HFFc6 (cell line): ENCODE results near the gene ARHGEF26. TPM values are rescaled to one million over a fixed set of nuclear protein-coding genes. Genes with fewer than 3 reads are reported as not detected.

Experiments
- DNase-seq: peaks from one replicate; pipeline ENCODE4 v3.0.0-alpha.2; 2018
- H3K27ac Mint-ChIP-seq: 2 replicates; pipeline ENCODE4 v1.8.0; 2020; ENCODE audit warnings: mild to moderate bottlenecking, mixed read lengths
- H3K27me3 Mint-ChIP-seq: 2 replicates; pipeline ENCODE4 v1.8.0; 2021; ENCODE audit warnings: mild to moderate bottlenecking, moderate library complexity, mixed read lengths; ENCODE audit not compliant: insufficient read depth
- H3K36me3 Mint-ChIP-seq: 2 replicates; pipeline ENCODE4 v1.8.0; 2021; ENCODE audit warnings: low read depth, mixed read lengths
- H3K4me1 Mint-ChIP-seq: 2 replicates; pipeline ENCODE4 v1.8.0; 2020; ENCODE audit warnings: low read depth, mixed read lengths
- H3K4me3 Mint-ChIP-seq: 2 replicates; pipeline ENCODE4 v1.8.0; 2020; ENCODE audit warnings: mild to moderate bottlenecking, moderate library complexity, mixed read lengths
- H3K9me3 Mint-ChIP-seq: 2 replicates; pipeline ENCODE4 v1.8.0; 2020; ENCODE audit warnings: mild to moderate bottlenecking, mixed read lengths
- total RNA-seq, 6 experiments: library from RNA; stranded (reverse); fragmentation: NEBNext Ultra II Directional; extraction: Animal tissue kit (Norgen Biotek cat#: 25700); gene quantifications; 2 replicates in 1 of 6; 3 replicates in 5 of 6; pipeline ENCODE4 v1.2.3, GENCODE V29; 2021
- TF ChIP-seq, protein P1 (sequence below): fragments of 200-600 bp; sonication (generic); IDR thresholded peaks from 2 replicates; pipeline ENCODE4 v1.5.0; 2021; ENCODE audit warnings: antibody characterized with exemption, mild to moderate bottlenecking

The ARHGEF26 gene
- total RNA-seq, 6 experiments from 2014 or later, result 0.05 TPM; not detected in 5

DNA sequence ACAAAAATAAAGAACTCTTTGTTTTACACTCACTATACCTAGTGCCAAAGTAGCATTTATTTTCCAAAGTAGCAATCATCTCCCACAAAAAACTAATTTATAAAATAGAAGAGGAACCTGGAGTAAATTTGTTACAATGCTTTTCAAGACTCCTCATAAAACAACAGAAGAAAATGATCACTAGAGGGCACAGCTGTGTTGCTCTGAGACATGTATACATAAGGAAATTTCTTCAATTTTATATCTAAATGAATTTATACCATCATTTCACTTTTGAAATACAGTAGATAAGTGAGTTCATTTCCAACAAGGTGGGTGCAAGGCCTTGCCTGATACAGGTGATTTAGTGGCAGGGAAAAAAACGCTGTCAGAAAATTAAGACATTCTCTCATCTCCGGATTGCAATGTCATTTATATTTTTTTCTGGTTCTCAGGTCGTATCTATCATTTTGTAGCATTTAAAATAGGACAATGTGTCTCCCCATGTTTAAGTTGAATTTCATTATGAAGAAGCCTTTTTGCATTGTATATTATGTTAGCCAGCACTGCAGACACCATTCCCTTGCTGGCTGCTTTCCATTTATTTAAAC is 25.3 kb upstream of the ARHGEF26 start:
- TF ChIP-seq, protein P1, sequence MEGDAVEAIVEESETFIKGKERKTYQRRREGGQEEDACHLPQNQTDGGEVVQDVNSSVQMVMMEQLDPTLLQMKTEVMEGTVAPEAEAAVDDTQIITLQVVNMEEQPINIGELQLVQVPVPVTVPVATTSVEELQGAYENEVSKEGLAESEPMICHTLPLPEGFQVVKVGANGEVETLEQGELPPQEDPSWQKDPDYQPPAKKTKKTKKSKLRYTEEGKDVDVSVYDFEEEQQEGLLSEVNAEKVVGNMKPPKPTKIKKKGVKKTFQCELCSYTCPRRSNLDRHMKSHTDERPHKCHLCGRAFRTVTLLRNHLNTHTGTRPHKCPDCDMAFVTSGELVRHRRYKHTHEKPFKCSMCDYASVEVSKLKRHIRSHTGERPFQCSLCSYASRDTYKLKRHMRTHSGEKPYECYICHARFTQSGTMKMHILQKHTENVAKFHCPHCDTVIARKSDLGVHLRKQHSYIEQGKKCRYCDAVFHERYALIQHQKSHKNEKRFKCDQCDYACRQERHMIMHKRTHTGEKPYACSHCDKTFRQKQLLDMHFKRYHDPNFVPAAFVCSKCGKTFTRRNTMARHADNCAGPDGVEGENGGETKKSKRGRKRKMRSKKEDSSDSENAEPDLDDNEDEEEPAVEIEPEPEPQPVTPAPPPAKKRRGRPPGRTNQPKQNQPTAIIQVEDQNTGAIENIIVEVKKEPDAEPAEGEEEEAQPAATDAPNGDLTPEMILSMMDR, result peak; percentile 48; the same call in 1 of the 2 replicates
- no peak for DNase-seq
- Mint-ChIP-seq H3K27me3 (peaks cover 1% of the 10 kb centered on the region; the same call in 1 of the 2 replicates), H3K4me1 (no peaks in the 10 kb centered on the region), H3K4me3 (no peak overlapping the region), H3K36me3 (no peaks in the 10 kb centered on the region), H3K27ac (no peak overlapping the region), H3K9me3 (peaks cover 20% of the 10 kb centered on the region)

DNA sequence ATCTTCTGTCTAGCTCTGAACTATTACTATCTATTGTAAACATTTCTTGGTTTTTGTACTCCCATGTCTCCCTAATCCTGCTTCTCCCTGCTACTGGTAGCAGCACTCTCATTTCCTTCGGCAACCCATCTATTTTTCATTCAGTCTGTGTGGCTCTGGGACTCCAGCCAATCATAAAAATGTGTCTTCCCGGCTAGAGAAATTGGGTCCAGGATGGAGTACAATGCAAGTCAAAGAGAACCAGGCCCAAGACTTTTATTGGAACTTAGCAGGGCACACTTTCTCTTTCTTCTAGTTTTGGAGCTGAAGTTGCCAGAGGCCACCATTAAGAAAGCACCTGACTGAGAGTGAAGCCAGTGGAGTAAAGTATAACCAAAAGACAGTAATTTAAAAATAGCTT is 22.8 kb upstream of the ARHGEF26 start:
- no peak for DNase-seq
- Mint-ChIP-seq H3K27me3 (peaks cover 1% of the 10 kb centered on the region; the same call in 1 of the 2 replicates), H3K4me3 (no peak overlapping the region), H3K36me3 (no peaks in the 10 kb centered on the region), H3K9me3 (peaks cover 11% of the 10 kb centered on the region; the same call in 1 of the 2 replicates), H3K4me1 (no peaks in the 10 kb centered on the region), H3K27ac (no peak overlapping the region)
- TF ChIP-seq, protein P1, result no peak

DNA sequence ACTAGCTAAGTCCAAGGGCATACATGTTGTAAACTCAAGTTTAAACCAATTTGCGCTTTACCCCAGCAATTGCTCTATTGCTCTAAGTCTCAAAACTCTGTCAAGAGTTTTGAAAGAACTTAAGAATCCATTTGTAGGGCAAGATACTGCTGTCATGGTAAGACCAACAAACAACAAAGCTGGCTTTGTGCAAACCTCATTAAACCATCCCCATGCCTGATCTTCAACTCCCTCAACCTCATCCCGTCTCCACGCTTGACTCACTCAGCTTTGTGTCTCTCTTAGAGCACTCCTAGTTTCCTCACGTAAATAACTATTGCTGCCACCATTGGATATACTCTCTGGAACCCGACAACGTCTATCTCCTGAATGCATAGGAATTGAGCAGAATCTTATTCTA is 20.6 kb upstream of the ARHGEF26 start:
- Mint-ChIP-seq H3K4me3 (no peak overlapping the region), H3K27ac (no peak overlapping the region), H3K4me1 (no peaks in the 10 kb centered on the region), H3K27me3 (peaks cover 1% of the 10 kb centered on the region; the same call in 1 of the 2 replicates), H3K9me3 (peaks cover 10% of the 10 kb centered on the region), H3K36me3 (no peaks in the 10 kb centered on the region)
- DNase-seq, result no peak
- TF ChIP-seq, protein P1, result no peak

DNA sequence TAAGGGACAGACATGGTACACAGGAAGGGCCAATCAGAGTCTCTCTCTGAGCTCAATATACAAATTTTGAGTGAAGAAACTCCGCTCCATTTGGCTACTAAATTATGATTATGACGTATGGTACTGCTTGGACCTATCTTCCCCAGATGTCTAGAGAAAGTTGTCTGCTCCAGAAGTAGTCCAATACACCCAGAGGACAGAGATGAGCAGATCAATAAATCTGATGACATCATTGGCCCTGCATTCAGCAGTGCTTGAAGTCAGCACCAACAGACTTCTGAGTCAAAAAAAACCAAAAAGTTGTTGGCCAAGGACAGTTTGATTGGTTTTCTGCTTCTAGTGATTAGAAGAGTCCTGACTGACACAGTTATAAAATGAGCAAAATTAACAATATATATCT is 19.9 kb upstream of the ARHGEF26 start:
- no peaks in the 10 kb centered on the region for H3K36me3 Mint-ChIP-seq
- H3K9me3 Mint-ChIP-seq, result peaks cover 10% of the 10 kb centered on the region
- no peak overlapping the region for H3K27ac Mint-ChIP-seq
- TF ChIP-seq, protein P1, result no peak
- no peaks in the 10 kb centered on the region for H3K4me1 Mint-ChIP-seq
- no peak overlapping the region for H3K4me3 Mint-ChIP-seq
- H3K27me3 Mint-ChIP-seq, result peaks cover 1% of the 10 kb centered on the region; the same call in 1 of the 2 replicates
- no peak for DNase-seq

DNA sequence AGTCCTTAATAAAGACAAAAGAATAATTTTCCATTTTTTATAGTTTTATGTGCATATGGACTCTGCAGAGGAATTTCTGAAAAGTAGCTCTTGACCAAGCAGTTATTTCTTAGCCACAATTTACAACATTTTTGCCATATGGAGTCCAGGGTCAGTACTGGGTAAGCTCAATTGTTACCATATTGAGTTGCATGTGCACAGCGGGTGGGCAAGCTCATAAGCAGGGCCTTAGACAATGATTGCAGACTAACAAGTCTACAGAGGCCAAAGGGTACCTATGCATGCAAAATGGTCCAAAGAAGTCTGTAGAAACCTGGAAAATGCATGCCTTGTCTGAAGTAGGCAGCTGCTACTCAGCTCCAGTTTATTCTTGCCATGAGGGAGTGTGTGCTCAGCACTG is 19.0 kb upstream of the ARHGEF26 start:
- H3K36me3 Mint-ChIP-seq, result no peaks in the 10 kb centered on the region
- H3K9me3 Mint-ChIP-seq, result peaks cover 12% of the 10 kb centered on the region
- H3K4me1 Mint-ChIP-seq, result no peaks in the 10 kb centered on the region

More for the DNA sequence above, 19.0 kb upstream of the ARHGEF26 start:
- no peak overlapping the region for H3K4me3 Mint-ChIP-seq
- DNase-seq, result no peak
- H3K27me3 Mint-ChIP-seq, result no peaks in the 10 kb centered on the region
- H3K27ac Mint-ChIP-seq, result no peak overlapping the region
- TF ChIP-seq, protein P1, result no peak
